OCI-LY3 (cell line): ENCODE data around the gene RAPGEF2.
"Not testable (repeated sequence)": the region's sequence is repeated elsewhere in the genome, so short reads cannot be mapped to it uniquely, and the experiment has no call there.

Source experiments
- EZH2phosphoT487 ChIP-seq: fragments of 200-600 bp; shearing (Covaris generic); IDR thresholded peaks from 2 replicates; pipeline ENCODE4 v1.6.1; 2018; ENCODE audit warnings: antibody characterized with exemption, mixed run types, low read depth
- TF ChIP-seq, protein P1 (sequence below): fragments of 200-600, 300-600 bp; sonication (generic); IDR thresholded peaks from 2 replicates; pipeline ENCODE4 v1.5.1; 2014; ENCODE audit warnings: antibody characterized with exemption, low read length, low read depth

DNA sequence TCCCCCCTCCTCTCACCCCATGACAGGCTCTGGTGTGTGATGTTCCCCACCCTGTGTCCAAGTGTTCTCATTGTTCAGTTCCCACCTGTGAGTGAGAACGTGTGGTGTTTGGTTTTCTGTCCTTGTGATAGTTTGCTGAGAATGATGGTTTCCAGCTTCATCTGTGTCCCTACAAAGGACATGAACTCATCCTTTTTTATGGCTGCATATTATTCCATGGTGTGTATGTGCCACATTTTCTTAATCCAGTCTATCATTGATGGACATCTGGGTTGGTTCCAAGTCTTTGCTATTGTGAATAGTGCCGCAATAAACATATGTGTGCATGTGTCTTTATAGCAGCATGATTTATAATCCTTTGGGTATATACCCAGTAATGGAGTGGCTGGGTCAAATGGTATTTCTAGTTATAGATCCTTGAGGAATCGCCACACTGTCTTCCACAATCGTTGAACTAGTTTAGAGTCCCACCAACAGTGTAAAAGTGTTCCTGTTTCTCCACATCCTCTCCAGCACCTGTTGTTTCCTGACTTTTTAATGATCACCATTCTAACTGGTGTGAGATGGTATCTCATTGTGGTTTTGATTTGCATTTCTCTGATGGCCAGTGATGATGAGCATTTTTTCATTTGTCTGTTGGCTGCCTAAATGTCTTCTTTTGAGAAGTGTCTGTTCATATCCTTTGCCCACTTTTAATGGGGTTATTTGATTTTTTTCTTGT, 81.2 kb downstream of the RAPGEF2 start:
- TF ChIP-seq, protein P1, sequence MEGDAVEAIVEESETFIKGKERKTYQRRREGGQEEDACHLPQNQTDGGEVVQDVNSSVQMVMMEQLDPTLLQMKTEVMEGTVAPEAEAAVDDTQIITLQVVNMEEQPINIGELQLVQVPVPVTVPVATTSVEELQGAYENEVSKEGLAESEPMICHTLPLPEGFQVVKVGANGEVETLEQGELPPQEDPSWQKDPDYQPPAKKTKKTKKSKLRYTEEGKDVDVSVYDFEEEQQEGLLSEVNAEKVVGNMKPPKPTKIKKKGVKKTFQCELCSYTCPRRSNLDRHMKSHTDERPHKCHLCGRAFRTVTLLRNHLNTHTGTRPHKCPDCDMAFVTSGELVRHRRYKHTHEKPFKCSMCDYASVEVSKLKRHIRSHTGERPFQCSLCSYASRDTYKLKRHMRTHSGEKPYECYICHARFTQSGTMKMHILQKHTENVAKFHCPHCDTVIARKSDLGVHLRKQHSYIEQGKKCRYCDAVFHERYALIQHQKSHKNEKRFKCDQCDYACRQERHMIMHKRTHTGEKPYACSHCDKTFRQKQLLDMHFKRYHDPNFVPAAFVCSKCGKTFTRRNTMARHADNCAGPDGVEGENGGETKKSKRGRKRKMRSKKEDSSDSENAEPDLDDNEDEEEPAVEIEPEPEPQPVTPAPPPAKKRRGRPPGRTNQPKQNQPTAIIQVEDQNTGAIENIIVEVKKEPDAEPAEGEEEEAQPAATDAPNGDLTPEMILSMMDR = not testable (repeated sequence)
- not testable (repeated sequence) for TF ChIP-seq EZH2phosphoT487
